ENCODE results near the gene TCN2.

GRCh38 chr22:30610299-30610698 is 3.3 kb downstream of the TCN2 start:
- TF ChIP-seq CTCF (IDR thresholded peaks at IDR 0.05; ENCODE audit: insufficient read depth, low read length, poor library complexity, severe bottlenecking), result no peak
- no peak for TF ChIP-seq EZH2phosphoT487 (conservative IDR thresholded peaks at IDR 0.05; ENCODE audit: low read length)

Measured in SU-DHL-6 (cell line).